Thymus (tissue), 11 donors: ENCODE results near the gene GVQW3. TPM values are rescaled to one million over a fixed set of nuclear protein-coding genes. Genes with fewer than 3 reads are reported as not detected.
A peak's percentile ranks its signal among the peaks of the same experiment; 100 is the strongest.

ENCODE experiments used
- DNase-seq, 9 donors: peaks; one replicate each; pipeline ENCODE4 v3.0.0-alpha.2; 2013; ENCODE audit warnings: low spot score in 9 of 9, low read depth in 6 of 9, missing footprints in 1 of 9
- H3K27ac ChIP-seq, 2 donors: one replicate each; pipeline ENCODE4 v1.5.1; 2013; ENCODE audit warnings: control low read depth in 1 of 2, low read depth in 1 of 2, low read length in 1 of 2, mild to moderate bottlenecking in 1 of 2, moderate library complexity in 1 of 2
- H3K27me3 ChIP-seq, 2 donors: one replicate each; pipeline ENCODE4 v1.5.1; 2013; ENCODE audit warnings: low read length in 1 of 2; ENCODE audit not compliant: control insufficient read depth in 2 of 2, insufficient read depth in 1 of 2
- H3K36me3 ChIP-seq, 2 donors: one replicate each; pipeline ENCODE4 v1.5.1; 2013; ENCODE audit warnings: low read length in 1 of 2, mild to moderate bottlenecking in 1 of 2, moderate library complexity in 1 of 2; ENCODE audit not compliant: control insufficient read depth in 2 of 2, insufficient read depth in 2 of 2
- H3K4me1 ChIP-seq, 2 donors: one replicate each; pipeline ENCODE4 v1.5.1; 2013; ENCODE audit warnings: low read length in 2 of 2; ENCODE audit not compliant: control insufficient read depth in 2 of 2, insufficient read depth in 2 of 2
- H3K4me3 ChIP-seq, 2 donors: one replicate each; pipeline ENCODE4 v1.5.1; 2013; ENCODE audit warnings: low read length in 2 of 2, control low read depth in 1 of 2, mild to moderate bottlenecking in 1 of 2
- H3K9me3 ChIP-seq, 2 donors: one replicate each; pipeline ENCODE4 v1.5.1; 2013; ENCODE audit warnings: low read length in 1 of 2, mild to moderate bottlenecking in 1 of 2; ENCODE audit not compliant: control insufficient read depth in 2 of 2, insufficient read depth in 1 of 2
- WGBS: extraction: QIAGEN DNeasy Blood & Tissue Kit; methylation state at CpG from one replicate; pipeline ENCODE4 v1.1.7; 2013; 5-methylcytosine and 5-hydroxymethylcytosine counted together
- polyA plus RNA-seq: library from polyadenylated mRNA; stranded (reverse); fragments of 200-250 nt; gene quantifications from one replicate; pipeline ENCODE4 v1.2.3, GENCODE V29; 2013
- total RNA-seq: library from RNA; stranded (reverse); fragments of 120-200 nt; gene quantifications from one replicate; pipeline ENCODE4 v1.2.4, GENCODE V29; 2013
- donor health status: healthy.

The GVQW3 gene
- total and polyA plus RNA-seq, 2 donors, result 1.4 to 2.9 TPM

GRCh38 chr11:76348348-76348747 is 32.8 kb upstream of the GVQW3 start:
- Histone ChIP-seq H3K4me3 (no peak overlapping the region), H3K27me3 (no peaks in the 10 kb centered on the region), H3K27ac (no peak overlapping the region), H3K4me1 (no peaks in the 10 kb centered on the region), H3K9me3 (no peaks in the 10 kb centered on the region), H3K36me3 (peaks cover 7 to 8% of the 10 kb centered on the region in 2 donors)
- WGBS, result 96% methylated on average over 3 of the region's 3 CpGs
- DNase-seq, result no peak

DNA sequence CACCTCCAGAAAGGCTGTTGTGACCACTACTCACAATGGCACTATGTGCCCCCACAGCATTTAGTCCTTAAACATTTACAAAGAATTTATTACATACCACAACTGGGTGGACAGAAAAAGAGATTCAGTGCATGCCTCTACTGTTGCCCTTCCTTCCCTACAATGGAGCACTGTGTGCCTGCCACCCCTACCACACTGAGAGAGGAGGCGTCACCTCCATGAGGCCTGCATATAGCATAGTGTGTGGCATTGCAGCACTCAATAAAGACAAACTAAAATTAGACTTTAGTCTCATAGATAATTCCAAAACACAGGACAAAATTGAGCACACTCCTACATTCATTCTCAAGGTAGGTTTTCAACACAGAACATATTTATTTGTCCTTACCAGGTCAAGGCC is 26.0 kb upstream of the GVQW3 start:
- Histone ChIP-seq H3K27me3 (no peaks in the 10 kb centered on the region), H3K9me3 (peaks cover 4 to 7% of the 10 kb centered on the region in 2 donors), H3K4me3 (no peak overlapping the region), H3K36me3 (peaks cover 21 to 38% of the 10 kb centered on the region in 2 donors), H3K4me1 (no peaks in the 10 kb centered on the region), H3K27ac (no peak overlapping the region)
- 96% methylated on average over 1 of the region's 1 CpG for WGBS
- no peak for DNase-seq

- no peak for DNase-seq
- Histone ChIP-seq H3K27me3 (no peaks in the 10 kb centered on the region), H3K4me1 (no peaks in the 10 kb centered on the region), H3K4me3 (no peak overlapping the region), H3K9me3 (no peaks in the 10 kb centered on the region), H3K27ac (no peak overlapping the region), H3K36me3 (peaks cover 7 to 16% of the 10 kb centered on the region in 2 donors)
Observed at GRCh38 chr11:76361374-76361773, 19.7 kb upstream of the GVQW3 start.

DNA sequence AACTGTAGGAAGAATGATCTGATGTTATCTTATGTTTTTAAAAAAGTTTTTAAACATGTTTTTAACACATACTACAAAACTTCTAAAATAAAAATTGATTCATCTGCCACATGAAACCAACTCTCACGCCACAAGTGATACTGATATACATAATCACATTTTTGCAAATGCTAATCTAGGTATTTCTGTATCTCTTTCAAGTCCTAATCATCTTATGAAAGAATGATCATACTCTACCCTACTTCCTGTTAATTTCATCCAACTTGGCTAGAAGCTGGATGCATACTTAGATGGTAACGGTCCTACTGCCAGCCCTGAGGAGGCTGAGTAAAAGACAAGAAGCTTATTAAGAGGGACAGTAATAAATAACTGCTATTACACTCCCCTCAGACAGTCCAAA is 19.3 kb upstream of the GVQW3 start:
- Histone ChIP-seq H3K27me3 (no peaks in the 10 kb centered on the region), H3K9me3 (no peaks in the 10 kb centered on the region), H3K27ac (no peak overlapping the region), H3K36me3 (peaks cover 7 to 15% of the 10 kb centered on the region in 2 donors), H3K4me1 (no peaks in the 10 kb centered on the region), H3K4me3 (no peak overlapping the region)
- WGBS, result 88% methylated on average over 2 of the region's 2 CpGs
- no peak for DNase-seq

DNA sequence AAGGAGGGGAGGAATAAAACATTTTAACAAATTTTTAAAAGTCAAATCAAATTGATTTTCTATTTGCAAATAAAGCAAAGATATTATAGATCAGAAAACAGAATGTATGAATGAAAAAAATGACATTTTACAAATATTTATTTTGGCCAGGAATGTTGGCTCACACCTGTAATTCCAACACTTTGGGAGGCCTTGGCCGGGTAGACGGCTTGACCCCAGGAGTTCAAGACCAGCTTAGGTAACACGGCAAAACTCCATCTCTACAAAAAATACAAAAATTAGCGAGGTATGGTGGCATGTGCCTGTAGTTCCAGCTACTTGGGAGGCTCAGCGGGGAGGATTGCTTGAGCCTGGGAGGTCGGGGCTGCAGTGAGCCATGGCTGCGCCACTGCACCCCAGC is 18.4 kb upstream of the GVQW3 start:
- no peak overlapping the region for H3K4me3 ChIP-seq
- WGBS, result 99% methylated on average over 7 of the region's 7 CpGs

GRCh38 chr11:76365038-76365679 is 16.0 kb upstream of the GVQW3 start:
- H3K27me3 ChIP-seq, result no peaks in the 10 kb centered on the region
- H3K36me3 ChIP-seq, result peaks cover 7 to 12% of the 10 kb centered on the region in 2 donors
- H3K4me3 ChIP-seq, result no peak overlapping the region
- WGBS, result 98% methylated on average over 16 of the region's 16 CpGs
- no peak overlapping the region for H3K27ac ChIP-seq
- H3K9me3 ChIP-seq, result no peaks in the 10 kb centered on the region
- no peaks in the 10 kb centered on the region for H3K4me1 ChIP-seq
- DNase-seq, result no peak

More for the DNA sequence above, 18.4 kb upstream of the GVQW3 start:
- Histone ChIP-seq H3K4me1 (no peaks in the 10 kb centered on the region), H3K27ac (no peak overlapping the region), H3K9me3 (no peaks in the 10 kb centered on the region), H3K27me3 (no peaks in the 10 kb centered on the region), H3K36me3 (peaks cover 7 to 12% of the 10 kb centered on the region in 2 donors)
- DNase-seq, result no peak

- WGBS, result 97% methylated on average over 1 of the region's 1 CpG
- H3K4me3 ChIP-seq, result no peak overlapping the region
- no peak overlapping the region for H3K27ac ChIP-seq
- H3K36me3 ChIP-seq, result peaks cover 7 to 8% of the 10 kb centered on the region in 2 donors
- no peaks in the 10 kb centered on the region for H3K9me3 ChIP-seq
- DNase-seq, result no peak
- no peaks in the 10 kb centered on the region for H3K27me3 ChIP-seq
- H3K4me1 ChIP-seq, result peaks cover 0 to 3% of the 10 kb centered on the region in 2 donors
Observed at GRCh38 chr11:76368490-76368889, 12.6 kb upstream of the GVQW3 start.

GRCh38 chr11:76369406-76369805 is 11.7 kb upstream of the GVQW3 start:
- H3K4me1 ChIP-seq, result peaks cover 0 to 3% of the 10 kb centered on the region in 2 donors
- H3K9me3 ChIP-seq, result no peaks in the 10 kb centered on the region
- H3K36me3 ChIP-seq, result peaks cover 7 to 8% of the 10 kb centered on the region in 2 donors
- H3K4me3 ChIP-seq, result no peak overlapping the region
- no peak overlapping the region for H3K27ac ChIP-seq
- no peak for DNase-seq
- H3K27me3 ChIP-seq, result no peaks in the 10 kb centered on the region
- WGBS, result 97% methylated on average over 6 of the region's 6 CpGs

DNA sequence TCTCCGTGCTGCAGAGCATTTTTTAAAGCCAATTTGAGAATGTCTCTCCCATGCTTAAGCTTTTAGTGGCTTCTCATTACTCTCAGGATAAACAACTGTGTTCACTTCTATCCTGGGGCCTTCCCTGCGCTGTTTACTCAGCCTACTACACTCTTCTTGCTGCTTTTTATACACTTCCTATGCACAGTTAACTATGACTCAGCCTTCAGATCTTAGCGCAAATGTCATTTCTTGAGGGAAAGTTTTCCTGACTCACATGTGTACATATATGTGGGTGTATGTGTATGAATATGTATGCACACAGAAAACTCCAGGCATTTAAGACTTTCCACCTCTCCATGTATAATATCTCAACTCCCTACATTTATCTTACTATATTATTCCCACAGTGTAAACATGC is 10.0 kb upstream of the GVQW3 start:
- DNase-seq, result peak in 3 of 9 donors; percentile 5 to 24 (median 8)
- Histone ChIP-seq H3K4me1 (peaks cover 0 to 3% of the 10 kb centered on the region in 2 donors), H3K36me3 (no peaks in the 10 kb centered on the region), H3K27ac (no peak overlapping the region), H3K9me3 (no peaks in the 10 kb centered on the region), H3K27me3 (no peaks in the 10 kb centered on the region), H3K4me3 (no peak overlapping the region)
- WGBS, result 62% methylated on average over 3 of the region's 3 CpGs
